Activated naive CD4-positive, alpha-beta T cell treated with anti-CD3 and anti-CD28 coated beads, Interleukin-2, amount 10 ng/mL, durations not matched to agents 5 hours and 36 hours (primary cell): ENCODE measurements around the gene GNMT. TPM values are rescaled to one million over a fixed set of nuclear protein-coding genes. Genes with fewer than 3 reads are reported as not detected.

ENCODE experiments used
- total RNA-seq, 2 experiments: library from RNA; stranded (reverse); gene quantifications; one replicate each; pipeline ENCODE4 v1.2.3, GENCODE V29; 2021

GNMT gene
- under 1 TPM; 0.45 to 0.94 TPM for total RNA-seq

DNA sequence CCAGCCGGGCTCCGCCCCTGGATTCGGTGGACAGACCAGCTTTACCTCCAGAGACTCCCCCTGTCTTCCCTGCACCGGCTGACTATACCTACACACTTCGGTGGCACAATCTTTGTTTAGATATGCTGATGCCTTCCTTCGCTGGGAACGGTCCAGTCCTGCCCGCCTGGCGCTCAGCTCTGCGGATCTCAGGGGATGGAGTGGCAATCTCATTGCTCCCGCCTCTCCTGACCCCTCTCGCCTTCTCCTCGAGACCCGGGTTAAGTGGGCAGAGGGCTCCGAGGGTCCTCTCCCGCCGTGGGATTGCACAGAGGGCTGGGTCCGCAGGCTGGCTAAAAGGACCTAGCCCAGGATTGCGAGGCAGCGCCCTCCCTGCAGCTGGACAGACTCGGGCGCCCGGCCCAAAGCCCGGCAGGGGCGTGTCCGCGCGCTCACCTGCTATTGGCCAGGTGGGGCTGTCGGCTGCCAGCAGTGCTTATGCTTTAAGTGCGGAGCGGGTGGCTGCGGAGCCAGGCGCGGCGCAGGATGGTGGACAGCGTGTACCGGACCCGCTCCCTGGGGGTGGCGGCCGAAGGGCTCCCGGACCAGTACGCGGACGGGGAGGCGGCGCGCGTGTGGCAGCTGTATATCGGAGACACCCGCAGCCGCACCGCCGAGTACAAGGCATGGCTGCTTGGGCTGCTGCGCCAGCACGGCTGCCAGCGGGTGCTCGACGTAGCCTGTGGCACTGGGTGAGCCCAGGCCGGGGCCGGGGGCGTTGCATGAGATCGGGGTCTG lies at the start of gene GNMT:
Gene GNMT (plus strand): TSS at position 512 of the 777 bp plus-strand sequence. CDS start 14 bp downstream, at position 526.

DNA sequence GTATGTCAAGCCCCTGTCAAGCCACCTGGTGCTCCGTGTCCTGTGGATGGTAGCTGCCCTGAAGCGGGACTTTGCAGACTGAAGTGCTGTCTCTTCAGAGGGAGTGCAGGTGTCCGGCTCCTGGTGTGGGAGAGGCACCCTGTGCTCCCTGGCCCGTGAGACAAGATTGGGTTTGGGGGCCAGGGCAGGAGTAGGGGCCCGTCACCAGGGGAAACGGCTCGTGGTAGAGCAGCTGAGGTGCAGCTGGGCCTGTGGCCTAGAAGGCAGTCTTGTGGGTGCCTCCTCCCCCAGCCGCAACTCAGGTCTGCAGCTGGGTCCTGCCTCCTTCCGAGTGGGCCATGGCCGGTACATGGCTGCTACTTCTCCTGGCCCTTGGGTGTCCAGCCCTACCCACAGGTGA lies 44.8 kb upstream of the GNMT start, which contains the start of gene PTCRA:
Gene PTCRA (plus strand): TSS at position 322 of the 400 bp plus-strand sequence. CDS start 17 bp downstream, at position 339.

DNA sequence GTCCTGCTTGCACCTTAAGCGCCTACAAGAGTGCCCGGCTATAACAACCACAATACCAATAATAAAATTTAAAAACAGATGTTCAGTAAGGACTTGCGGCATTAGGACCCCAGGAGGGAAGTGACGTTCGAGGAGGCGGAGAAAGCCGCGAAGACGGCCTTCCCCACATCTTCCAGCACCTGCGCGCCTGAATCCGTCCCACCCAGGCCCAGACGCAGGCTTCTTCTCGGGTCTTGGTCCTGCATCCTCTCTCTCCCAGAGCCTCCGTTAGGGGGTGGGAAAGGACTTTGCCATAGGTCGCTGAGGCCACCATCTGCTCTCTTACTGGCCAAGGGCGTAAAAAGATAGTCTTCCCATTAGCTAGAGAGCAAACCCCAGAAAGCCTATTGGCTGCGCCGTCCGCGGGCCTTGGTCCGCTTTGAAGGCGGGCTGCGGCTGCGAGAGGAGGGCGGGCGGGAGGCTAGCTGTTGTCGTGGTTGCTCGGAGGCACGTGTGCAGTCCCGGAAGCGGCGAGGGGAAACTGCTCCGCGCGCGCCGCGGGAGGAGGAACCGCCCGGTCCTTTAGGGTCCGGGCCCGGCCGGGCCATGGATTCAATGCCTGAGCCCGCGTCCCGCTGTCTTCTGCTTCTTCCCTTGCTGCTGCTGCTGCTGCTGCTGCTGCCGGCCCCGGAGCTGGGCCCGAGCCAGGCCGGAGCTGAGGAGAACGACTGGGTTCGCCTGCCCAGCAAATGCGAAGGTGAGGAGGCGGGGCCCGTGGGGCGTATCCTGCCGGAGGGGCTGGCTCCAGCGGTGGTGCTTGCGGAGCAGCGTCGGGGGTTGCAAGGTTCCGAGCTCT lies 31.4 kb upstream of the GNMT start, which contains the start of gene CNPY3:
Gene CNPY3 (plus strand): TSS at position 495 of the 835 bp plus-strand sequence. CDS start 91 bp downstream, at position 586.

DNA sequence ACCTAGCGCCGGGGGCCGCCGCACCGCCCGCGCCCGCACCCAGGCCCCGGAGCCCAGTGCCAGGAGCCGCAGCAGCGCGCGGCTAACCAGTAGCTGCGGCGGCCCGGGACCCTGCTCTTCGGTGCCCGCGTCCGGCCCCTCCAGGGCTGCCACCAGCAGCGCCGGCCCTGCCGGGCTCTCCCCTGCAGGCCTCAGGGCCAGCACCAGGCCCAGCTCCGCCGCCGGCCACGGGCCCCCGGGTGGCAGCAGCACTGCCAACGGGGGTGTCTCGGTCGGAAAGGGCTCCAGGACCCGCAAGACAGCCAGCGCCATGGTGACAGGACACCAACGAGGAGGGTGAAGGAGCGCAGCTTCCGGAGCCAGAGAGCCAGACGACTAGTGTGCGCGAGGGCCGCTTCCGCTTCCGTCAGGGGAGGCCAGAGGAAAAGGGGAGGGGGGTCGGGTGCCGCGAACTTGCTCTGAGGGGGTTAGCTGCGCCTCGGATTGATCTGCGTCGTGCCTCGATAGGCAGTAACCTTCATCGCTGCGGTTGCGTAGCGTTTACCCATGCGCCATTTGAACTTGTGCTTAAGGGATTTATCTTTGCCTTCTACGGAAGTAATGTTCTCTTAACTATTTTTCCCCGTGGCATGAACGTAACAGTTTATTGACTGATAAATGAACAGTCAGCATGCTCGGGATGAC lies 18.4 kb downstream of the GNMT start, which contains the start of gene PEX6:
Gene PEX6 (minus strand): TSS at position 343 of the 684 bp plus-strand sequence. CDS start 31 bp downstream, at position 312.

DNA sequence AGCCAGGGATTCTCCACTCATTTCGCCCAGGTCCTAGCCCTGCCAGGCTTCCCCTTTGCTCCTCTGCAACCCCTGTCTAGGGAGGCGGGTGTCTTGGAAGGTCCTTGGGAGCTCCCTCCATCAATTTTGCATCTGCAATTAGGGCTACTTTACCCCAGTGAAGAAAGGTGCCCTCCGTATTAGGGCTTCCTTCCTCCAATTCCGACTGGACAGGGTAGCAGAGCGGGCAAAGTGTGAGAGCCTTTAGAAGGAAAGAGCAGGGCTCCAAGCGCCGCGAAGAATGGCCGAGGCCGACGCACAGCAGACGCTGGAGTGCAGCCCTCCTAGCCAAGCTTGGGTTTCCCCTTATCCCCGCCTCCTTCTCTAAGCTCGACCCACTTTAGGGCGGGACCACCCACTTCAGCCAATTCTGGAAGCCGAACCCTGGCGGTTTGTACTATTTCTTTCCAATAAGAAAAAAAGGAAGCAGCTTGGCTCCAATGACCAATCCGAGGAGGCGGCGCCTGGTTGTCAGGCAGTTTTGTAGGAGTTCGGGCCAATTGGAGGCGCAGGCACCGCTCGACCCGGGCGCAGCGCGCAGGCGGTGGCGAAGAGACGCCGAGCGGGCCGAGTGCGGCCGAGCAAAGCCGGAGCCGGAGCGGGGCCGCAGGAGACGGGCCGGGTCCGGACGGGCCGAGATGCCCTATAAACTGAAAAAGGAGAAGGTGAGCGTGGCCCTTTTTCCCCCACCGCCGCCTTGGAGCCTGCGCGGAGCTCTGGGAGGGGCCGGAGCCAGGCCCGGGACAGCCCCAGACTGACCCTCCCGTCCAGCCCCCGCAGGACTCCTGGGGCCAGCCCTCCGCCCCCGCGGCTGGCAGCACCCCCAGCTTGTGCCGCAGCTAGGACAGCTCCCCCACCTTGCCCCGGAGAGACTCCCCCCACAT lies 23.7 kb downstream of the GNMT start, which contains the start of gene PPP2R5D:
Gene PPP2R5D (plus strand): TSS at position 570 of the 923 bp plus-strand sequence. CDS start 108 bp downstream, at position 678.

Other genes with a start within 250 kb of the GNMT start
- gene PRPH2, start 238.2 kb upstream of the GNMT start, total RNA-seq = not detected
- 10 to 100 TPM; 35.4 to 35.5 TPM for gene TBCC, start 214.7 kb upstream of the GNMT start, total RNA-seq
- gene BICRAL, start 178.7 kb upstream of the GNMT start, total RNA-seq = 10 to 100 TPM; 25.4 TPM
- gene RPL7L1, start 81.1 kb upstream of the GNMT start, total RNA-seq = 10 to 100 TPM; 69.5 to 70.8 TPM
- gene PTCRA, start 44.7 kb upstream of the GNMT start, total RNA-seq = not detected
- 10 to 100 TPM; 70.2 to 72.1 TPM for gene CNPY3, start 31.3 kb upstream of the GNMT start, total RNA-seq
- 10 to 100 TPM; 27.1 to 28.3 TPM for gene PEX6, start 18.4 kb downstream of the GNMT start, total RNA-seq
- 10 to 100 TPM; 44.2 to 47.4 TPM for gene PPP2R5D, start 23.8 kb downstream of the GNMT start, total RNA-seq
- 10 to 100 TPM; 52.3 to 58.6 TPM for gene MEA1, start 53.2 kb downstream of the GNMT start, total RNA-seq
- 10 to 100 TPM; 64.1 to 65.1 TPM for gene KLHDC3, start 53.5 kb downstream of the GNMT start, total RNA-seq
- gene RRP36, start 60.9 kb downstream of the GNMT start, total RNA-seq = 10 to 100 TPM; 58.6 to 59.8 TPM
- 10 to 100 TPM; 10.5 to 11.5 TPM for gene CUL7, start 93.1 kb downstream of the GNMT start, total RNA-seq
- gene MRPL2, start 98.7 kb downstream of the GNMT start, total RNA-seq = 10 to 100 TPM; 45.9 to 47.3 TPM
- 10 to 100 TPM; 18.0 to 24.6 TPM for gene KLC4, start 98.9 kb downstream of the GNMT start, total RNA-seq
- gene PTK7, start 115.6 kb downstream of the GNMT start, total RNA-seq = 1 to 10 TPM in 1 of 2 experiments, under 1 TPM in 1; 0.94 to 1.2 TPM
- 10 to 100 TPM; 36.4 to 38.7 TPM for gene SRF, start 210.5 kb downstream of the GNMT start, total RNA-seq
- gene CUL9, start 221.4 kb downstream of the GNMT start, total RNA-seq = 10 to 100 TPM; 59.8 to 59.9 TPM